Astrocyte (in vitro differentiated cells and primary cell): ENCODE results near the gene ZNF592.

Experiments
- EZH2 ChIP-seq: IDR thresholded peaks from 2 replicates; pipeline ENCODE4 v1.6.1; 2012; ENCODE audit warnings: mild to moderate bottlenecking, low read length, inconsistent platforms; ENCODE audit not compliant: insufficient read depth
- TF ChIP-seq, protein P1 (sequence below): IDR thresholded peaks from 2 replicates; pipeline ENCODE4 v1.5.1; 2011; ENCODE audit warnings: low read depth, mild to moderate bottlenecking, inconsistent platforms, low read length, moderate library complexity; ENCODE audit not compliant: insufficient read depth

DNA sequence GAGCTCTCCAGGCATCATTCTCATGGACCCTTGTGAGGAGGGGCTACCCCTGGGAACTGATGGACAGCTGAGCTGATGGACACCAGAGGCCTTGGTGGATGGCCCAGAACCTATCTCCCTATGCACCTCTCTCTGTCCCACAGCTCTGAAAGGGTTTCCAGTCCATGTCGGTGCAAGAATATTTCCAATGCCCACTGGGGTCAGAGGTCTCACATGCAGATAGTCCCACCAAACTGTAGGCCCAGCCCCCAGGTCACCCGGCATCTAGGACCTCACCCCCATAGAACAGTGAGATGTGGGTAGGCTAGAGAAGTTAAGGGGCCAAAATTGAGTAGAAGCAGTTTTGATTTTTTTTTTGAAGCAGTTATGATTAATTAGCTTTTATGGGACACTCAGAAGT, 71.4 kb downstream of the ZNF592 start:
- TF ChIP-seq, protein P1, sequence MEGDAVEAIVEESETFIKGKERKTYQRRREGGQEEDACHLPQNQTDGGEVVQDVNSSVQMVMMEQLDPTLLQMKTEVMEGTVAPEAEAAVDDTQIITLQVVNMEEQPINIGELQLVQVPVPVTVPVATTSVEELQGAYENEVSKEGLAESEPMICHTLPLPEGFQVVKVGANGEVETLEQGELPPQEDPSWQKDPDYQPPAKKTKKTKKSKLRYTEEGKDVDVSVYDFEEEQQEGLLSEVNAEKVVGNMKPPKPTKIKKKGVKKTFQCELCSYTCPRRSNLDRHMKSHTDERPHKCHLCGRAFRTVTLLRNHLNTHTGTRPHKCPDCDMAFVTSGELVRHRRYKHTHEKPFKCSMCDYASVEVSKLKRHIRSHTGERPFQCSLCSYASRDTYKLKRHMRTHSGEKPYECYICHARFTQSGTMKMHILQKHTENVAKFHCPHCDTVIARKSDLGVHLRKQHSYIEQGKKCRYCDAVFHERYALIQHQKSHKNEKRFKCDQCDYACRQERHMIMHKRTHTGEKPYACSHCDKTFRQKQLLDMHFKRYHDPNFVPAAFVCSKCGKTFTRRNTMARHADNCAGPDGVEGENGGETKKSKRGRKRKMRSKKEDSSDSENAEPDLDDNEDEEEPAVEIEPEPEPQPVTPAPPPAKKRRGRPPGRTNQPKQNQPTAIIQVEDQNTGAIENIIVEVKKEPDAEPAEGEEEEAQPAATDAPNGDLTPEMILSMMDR = no peak
- no peak for TF ChIP-seq EZH2
